Brain microvascular endothelial cell (primary cell): ENCODE data around the gene VAMP4.

Source experiments
- DNase-seq: peaks from one replicate; pipeline ENCODE4 v3.0.0-alpha.2; 2020
- H3K27ac ChIP-seq: fragments of 250-450 bp; sonication (Bioruptor Pico); 2 replicates; pipeline ENCODE4 v1.5.1; 2020; ENCODE audit warnings: mild to moderate bottlenecking, moderate library complexity
- H3K27me3 ChIP-seq: fragments of 250-450 bp; sonication (Bioruptor Pico); replicated peaks from 2 replicates; pipeline ENCODE4 v1.5.1; 2020; ENCODE audit warnings: mild to moderate bottlenecking
- H3K36me3 ChIP-seq: fragments of 250-450 bp; sonication (Bioruptor Pico); replicated peaks from 2 replicates; pipeline ENCODE4 v1.5.1; 2020; ENCODE audit warnings: mild to moderate bottlenecking
- H3K4me3 ChIP-seq: 2 replicates; pipeline ENCODE4 v1.5.1; 2011; ENCODE audit warnings: low read depth, mild to moderate bottlenecking, control low read depth, low read length, moderate library complexity
- in situ Hi-C: cut with HindIII; loops from 2 replicates; pipeline ENCODE4 v1.10.0; 2017; ENCODE audit warnings: low sequenced_read_pairs, low pct_ligation_motif_present
- TF ChIP-seq, protein P1 (sequence below): IDR thresholded peaks from 2 replicates; pipeline ENCODE4 v1.5.1; 2011; ENCODE audit warnings: low read depth, mild to moderate bottlenecking, moderate library complexity, low read length, control low read depth, inconsistent platforms; ENCODE audit errors: missing control alignments

Gene VAMP4

DNA sequence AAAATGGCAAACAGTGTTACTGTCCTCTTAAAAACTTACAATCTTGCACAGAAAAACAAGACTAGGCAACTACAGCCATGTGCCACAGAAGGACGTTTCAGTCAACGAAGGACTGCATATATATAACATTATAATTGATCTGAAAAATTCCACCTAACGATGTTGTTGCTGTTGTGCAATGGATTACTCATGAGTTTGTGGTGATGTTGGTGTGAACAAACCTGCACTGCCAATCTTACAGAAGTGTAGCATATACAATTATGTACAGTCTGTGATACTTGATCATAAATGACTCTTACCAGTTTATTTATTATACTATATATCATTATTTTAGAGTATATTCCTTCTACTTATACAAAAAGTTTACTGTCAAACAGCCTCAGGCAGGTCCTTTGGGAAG lies 6.8 kb upstream of the VAMP4 start:
- Histone ChIP-seq H3K36me3 (no peaks in the 10 kb centered on the region), H3K27ac (no peak overlapping the region), H3K4me3 (no peak overlapping the region), H3K27me3 (no peaks in the 10 kb centered on the region)
- in situ Hi-C loops, result no loop called here
- DNase-seq, result no peak
- TF ChIP-seq, protein P1, sequence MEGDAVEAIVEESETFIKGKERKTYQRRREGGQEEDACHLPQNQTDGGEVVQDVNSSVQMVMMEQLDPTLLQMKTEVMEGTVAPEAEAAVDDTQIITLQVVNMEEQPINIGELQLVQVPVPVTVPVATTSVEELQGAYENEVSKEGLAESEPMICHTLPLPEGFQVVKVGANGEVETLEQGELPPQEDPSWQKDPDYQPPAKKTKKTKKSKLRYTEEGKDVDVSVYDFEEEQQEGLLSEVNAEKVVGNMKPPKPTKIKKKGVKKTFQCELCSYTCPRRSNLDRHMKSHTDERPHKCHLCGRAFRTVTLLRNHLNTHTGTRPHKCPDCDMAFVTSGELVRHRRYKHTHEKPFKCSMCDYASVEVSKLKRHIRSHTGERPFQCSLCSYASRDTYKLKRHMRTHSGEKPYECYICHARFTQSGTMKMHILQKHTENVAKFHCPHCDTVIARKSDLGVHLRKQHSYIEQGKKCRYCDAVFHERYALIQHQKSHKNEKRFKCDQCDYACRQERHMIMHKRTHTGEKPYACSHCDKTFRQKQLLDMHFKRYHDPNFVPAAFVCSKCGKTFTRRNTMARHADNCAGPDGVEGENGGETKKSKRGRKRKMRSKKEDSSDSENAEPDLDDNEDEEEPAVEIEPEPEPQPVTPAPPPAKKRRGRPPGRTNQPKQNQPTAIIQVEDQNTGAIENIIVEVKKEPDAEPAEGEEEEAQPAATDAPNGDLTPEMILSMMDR, result no peak

GRCh38 chr1:171744986-171745385 lies 3.1 kb upstream of the VAMP4 start:
- Histone ChIP-seq H3K36me3 (no peaks in the 10 kb centered on the region), H3K27me3 (no peaks in the 10 kb centered on the region), H3K4me3 (no peak overlapping the region), H3K27ac (no peak overlapping the region)
- TF ChIP-seq, protein P1, result no peak
- DNase-seq, result no peak
- in situ Hi-C loops, result no loop called here

DNA sequence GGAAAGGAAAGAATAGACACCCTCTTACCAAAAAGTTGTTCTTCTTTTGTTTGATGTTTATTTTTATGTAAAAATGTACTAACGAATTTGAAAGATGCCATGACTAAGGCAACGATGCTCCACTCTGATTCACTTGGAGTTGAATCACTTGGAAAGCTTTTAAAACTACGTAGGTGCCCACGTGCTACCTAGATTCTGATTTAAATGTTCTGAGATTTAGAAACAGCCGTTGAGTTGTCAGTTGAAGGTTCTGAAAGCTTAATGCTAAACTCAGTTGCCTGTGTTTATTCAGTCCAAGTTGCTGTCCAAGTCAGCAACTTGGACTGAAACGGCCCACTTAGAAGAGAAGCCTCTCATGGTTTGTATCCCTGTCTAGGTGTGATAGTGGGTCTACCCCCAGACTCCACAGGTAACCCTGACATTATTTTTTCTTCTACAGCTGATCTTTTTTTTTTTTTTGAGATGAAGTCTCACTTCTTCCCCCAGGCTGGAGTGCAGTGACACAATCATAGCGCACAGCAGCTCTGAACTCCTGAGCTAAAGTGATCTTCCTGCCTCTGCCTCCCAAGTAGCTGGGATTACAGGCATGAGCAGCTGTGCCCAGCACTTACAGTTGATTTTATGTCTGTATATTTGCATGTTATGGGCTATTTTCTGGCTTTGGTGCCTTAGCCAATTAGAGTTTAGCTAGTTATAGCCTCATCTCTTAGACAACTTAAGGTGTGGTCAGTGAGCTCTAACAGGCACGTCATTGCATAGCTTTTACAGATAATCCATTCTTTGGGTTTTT lies 1.4 kb upstream of the VAMP4 start:
- no peaks in the 10 kb centered on the region for H3K36me3 ChIP-seq
- peak; percentile 63 for DNase-seq
- H3K27me3 ChIP-seq, result no peaks in the 10 kb centered on the region
- H3K4me3 ChIP-seq, result peak overlapping the region; percentile 84
- in situ Hi-C loops, result no loop called here
- H3K27ac ChIP-seq, result peak overlapping the region; percentile 93
- TF ChIP-seq, protein P1, result no peak

DNA sequence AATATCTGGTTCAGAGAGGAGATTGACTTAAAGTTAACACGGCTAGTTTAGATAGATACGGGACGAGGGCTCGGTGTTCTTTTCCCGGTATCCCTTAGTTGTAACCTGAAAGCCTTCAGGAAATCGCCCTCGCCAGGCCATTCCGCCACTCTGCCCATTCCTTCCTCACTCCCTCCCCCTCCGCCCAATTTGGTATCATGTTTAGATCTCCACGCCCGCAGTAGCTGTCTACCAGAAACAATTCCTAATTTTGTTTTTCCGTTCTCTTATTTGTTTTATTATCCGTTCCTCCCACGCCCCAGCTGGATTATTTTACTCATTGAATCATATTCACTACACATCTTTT lies 685 bp upstream of the VAMP4 start:
- TF ChIP-seq, protein P1, result no peak
- peak; percentile 25 for DNase-seq

GRCh38 chr1:171740987-171741871 lies 636 bp downstream of the VAMP4 start:
- TF ChIP-seq, protein P1, result peak; percentile 30
- H3K36me3 ChIP-seq, result peaks cover 3% of the 10 kb centered on the region
- DNase-seq, result peak; percentile 11
- peak overlapping the region; percentile 84 for H3K4me3 ChIP-seq
- no peaks in the 10 kb centered on the region for H3K27me3 ChIP-seq
- in situ Hi-C loops, result no loop called here
- peak overlapping the region; percentile 93 for H3K27ac ChIP-seq

More for the DNA sequence above, 685 bp upstream of the VAMP4 start:
- H3K27me3 ChIP-seq, result no peaks in the 10 kb centered on the region
- H3K4me3 ChIP-seq, result peak overlapping the region; percentile 84
- no peaks in the 10 kb centered on the region for H3K36me3 ChIP-seq
- in situ Hi-C loops, result no loop called here
- peak overlapping the region; percentile 93 for H3K27ac ChIP-seq
